Tibial nerve (tissue), 3 donors: ENCODE measurements around the gene CFAP57.

Source experiments
- CTCF ChIP-seq, 5 experiments: fragments of 200-600 bp in 3 of 5; fragments of 450-650 bp in 2 of 5; sonication (generic) in 3 of 5; IDR thresholded peaks; one replicate each; pipeline ENCODE4 v1.5.1; 2016 to 2019; ENCODE audit warnings: antibody characterized with exemption in 5 of 5, mild to moderate bottlenecking in 3 of 5, moderate library complexity in 2 of 5
- POLR2A ChIP-seq, 2 donors: fragments of 450-650 bp; IDR thresholded peaks; one replicate each; pipeline ENCODE4 v1.6.1; 2017; ENCODE audit warnings: antibody characterized with exemption in 2 of 2, mild to moderate bottlenecking in 2 of 2, moderate library complexity in 2 of 2

- no peak for TF ChIP-seq CTCF (IDR thresholded peaks at IDR 0.05)
- TF ChIP-seq POLR2A (IDR thresholded peaks at IDR 0.05): no peak
These were observed 34.6 kb upstream of the CFAP57 start for GRCh38 chr1:43137445-43138052.
